ENCODE measurements around the gene TCAIM. TPM values are rescaled to one million over a fixed set of nuclear protein-coding genes. Genes with fewer than 3 reads are reported as not detected.

Gene TCAIM
- total and polyA plus RNA-seq, 2 donors (not counting 3 experiments of a cell fraction or from before 2014, with no cell fraction given): 9.2 to 18.2 TPM

GRCh38 chr3:44442596-44443309, 104.2 kb downstream of the TCAIM start:
- Histone ChIP-seq H2AFZ (ENCODE audit: low read depth, low read length) (no peak overlapping the region), H3K4me3 (replicated peaks in 1 of 3; ENCODE audit: insufficient read depth in 1 of 3, low read depth in 1 of 3, low read length in 3 of 3) (no peak overlapping the region), H3K79me2 (ENCODE audit: control insufficient read depth, insufficient read depth, low read length) (no peaks in the 10 kb centered on the region), H3K9me3 (replicated peaks; ENCODE audit: control insufficient read depth, insufficient read depth, low read length) (peaks cover 13% of the 10 kb centered on the region), H3K9me1 (replicated peaks; ENCODE audit: control insufficient read depth, extremely low read depth, insufficient read depth, low read length) (no peaks in the 10 kb centered on the region), H3K9ac (replicated peaks; ENCODE audit: extremely low read depth, insufficient read depth, low read length) (no peak overlapping the region), H3K36me3 (ENCODE audit: control insufficient read depth in 2 of 2, extremely low read depth in 1 of 2, insufficient read depth in 2 of 2, low read length in 2 of 2) (peaks cover 6 to 19% of the 10 kb centered on the region in 2 experiments), H3K4me2 (ENCODE audit: insufficient read depth, low read length) (no peak overlapping the region), H3K27me3 (ENCODE audit: control insufficient read depth in 2 of 2, insufficient read depth in 2 of 2, low read length in 2 of 2) (no peaks in the 10 kb centered on the region), H4K20me1 (replicated peaks; ENCODE audit: control insufficient read depth, extremely low read depth, insufficient read depth, low read length) (no peaks in the 10 kb centered on the region), H3K4me1 (ENCODE audit: control insufficient read depth, extremely low read depth, insufficient read depth, low read length) (peaks cover 16% of the 10 kb centered on the region), H3K27ac (ENCODE audit: insufficient read depth, low read depth, low read length) (no peak overlapping the region)
- intact Hi-C loops (cut with micrococcal nuclease) (no loop called here), dilution Hi-C loops (cut with MboI; ENCODE audit: extremely low pct_ligation_motif_present, low sequenced_read_pairs) (no loop called here)
- TF ChIP-seq GATA2 (IDR thresholded peaks at IDR 0.05; ENCODE audit: insufficient read depth, insufficient read length, low read depth, low read length) (no peak), JUN (IDR thresholded peaks at IDR 0.05; ENCODE audit: borderline replicate concordance, insufficient read depth, insufficient read length, low read depth) (no peak), POLR2A (IDR thresholded peaks at IDR 0.05; ENCODE audit: low read depth, low read length) (no peak), EZH2 (IDR thresholded peaks at IDR 0.05; ENCODE audit: borderline replicate concordance, low read depth, low read length, severe bottlenecking) (no peak), FOS (IDR thresholded peaks at IDR 0.05; ENCODE audit: borderline replicate concordance, insufficient read depth, low read length) (no peak), MYC (IDR thresholded peaks at IDR 0.05; ENCODE audit: low read depth, low read length) (no peak), POLR2AphosphoS5 (IDR thresholded peaks at IDR 0.05; ENCODE audit: insufficient read depth, low read depth, low read length) (no peak)
- TF ChIP-seq, protein P1, sequence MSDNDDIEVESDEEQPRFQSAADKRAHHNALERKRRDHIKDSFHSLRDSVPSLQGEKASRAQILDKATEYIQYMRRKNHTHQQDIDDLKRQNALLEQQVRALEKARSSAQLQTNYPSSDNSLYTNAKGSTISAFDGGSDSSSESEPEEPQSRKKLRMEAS (IDR thresholded peaks at IDR 0.05; ENCODE audit: insufficient read depth, insufficient read length): no peak
- TF ChIP-seq, protein P2, sequence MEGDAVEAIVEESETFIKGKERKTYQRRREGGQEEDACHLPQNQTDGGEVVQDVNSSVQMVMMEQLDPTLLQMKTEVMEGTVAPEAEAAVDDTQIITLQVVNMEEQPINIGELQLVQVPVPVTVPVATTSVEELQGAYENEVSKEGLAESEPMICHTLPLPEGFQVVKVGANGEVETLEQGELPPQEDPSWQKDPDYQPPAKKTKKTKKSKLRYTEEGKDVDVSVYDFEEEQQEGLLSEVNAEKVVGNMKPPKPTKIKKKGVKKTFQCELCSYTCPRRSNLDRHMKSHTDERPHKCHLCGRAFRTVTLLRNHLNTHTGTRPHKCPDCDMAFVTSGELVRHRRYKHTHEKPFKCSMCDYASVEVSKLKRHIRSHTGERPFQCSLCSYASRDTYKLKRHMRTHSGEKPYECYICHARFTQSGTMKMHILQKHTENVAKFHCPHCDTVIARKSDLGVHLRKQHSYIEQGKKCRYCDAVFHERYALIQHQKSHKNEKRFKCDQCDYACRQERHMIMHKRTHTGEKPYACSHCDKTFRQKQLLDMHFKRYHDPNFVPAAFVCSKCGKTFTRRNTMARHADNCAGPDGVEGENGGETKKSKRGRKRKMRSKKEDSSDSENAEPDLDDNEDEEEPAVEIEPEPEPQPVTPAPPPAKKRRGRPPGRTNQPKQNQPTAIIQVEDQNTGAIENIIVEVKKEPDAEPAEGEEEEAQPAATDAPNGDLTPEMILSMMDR (IDR thresholded peaks at IDR 0.05; ENCODE audit: extremely low read depth in 1 of 2, insufficient read depth in 1 of 2, low read depth in 1 of 2, low read length in 2 of 2): no peak
- FAIRE-seq: no peak
- DNase-seq (ENCODE audit: low read depth, low spot score): no peak
- BruUV-seq (replicated peaks): no TSS peak
- ChIA-PET CTCF (no interaction called here), POLR2A (no interaction called here)
